Upper lobe of left lung (tissue), 4 donors: Measurements from ENCODE around the gene CFAP251.

Source experiments
- CTCF ChIP-seq, 6 experiments: fragments of 450-650 bp in 4 of 6; fragments of 200-600 bp in 2 of 6; sonication (generic) in 2 of 6; IDR thresholded peaks; one replicate each; pipeline ENCODE4 v1.5.1; 2016 to 2019; ENCODE audit warnings: antibody characterized with exemption in 6 of 6
- POLR2A ChIP-seq, 4 donors: fragments of 450-650 bp; IDR thresholded peaks; one replicate each; pipeline ENCODE4 v1.5.1; 2016 to 2017; ENCODE audit warnings: antibody characterized with exemption in 4 of 4, mild to moderate bottlenecking in 2 of 4
- POLR2AphosphoS5 ChIP-seq, 2 donors: sonication (generic); formaldehyde crosslinking; IDR thresholded peaks; one replicate each; pipeline ENCODE4 v1.5.1; 2017; ENCODE audit warnings: antibody characterized with exemption in 2 of 2

GRCh38 chr12:122026706-122027333 is 108.4 kb downstream of the CFAP251 start:
- TF ChIP-seq POLR2A (IDR thresholded peaks at IDR 0.05): no peak
- no peak for TF ChIP-seq CTCF (IDR thresholded peaks at IDR 0.05)
- TF ChIP-seq POLR2AphosphoS5 (IDR thresholded peaks at IDR 0.05): no peak
